ENCODE data around the gene FAM131A. TPM values are rescaled to one million over a fixed set of nuclear protein-coding genes. Genes with fewer than 3 reads are reported as not detected.

Gene FAM131A
- total and polyA plus RNA-seq, 7 donors: 12.6 to 36.7 (median 28.0) TPM

DNA sequence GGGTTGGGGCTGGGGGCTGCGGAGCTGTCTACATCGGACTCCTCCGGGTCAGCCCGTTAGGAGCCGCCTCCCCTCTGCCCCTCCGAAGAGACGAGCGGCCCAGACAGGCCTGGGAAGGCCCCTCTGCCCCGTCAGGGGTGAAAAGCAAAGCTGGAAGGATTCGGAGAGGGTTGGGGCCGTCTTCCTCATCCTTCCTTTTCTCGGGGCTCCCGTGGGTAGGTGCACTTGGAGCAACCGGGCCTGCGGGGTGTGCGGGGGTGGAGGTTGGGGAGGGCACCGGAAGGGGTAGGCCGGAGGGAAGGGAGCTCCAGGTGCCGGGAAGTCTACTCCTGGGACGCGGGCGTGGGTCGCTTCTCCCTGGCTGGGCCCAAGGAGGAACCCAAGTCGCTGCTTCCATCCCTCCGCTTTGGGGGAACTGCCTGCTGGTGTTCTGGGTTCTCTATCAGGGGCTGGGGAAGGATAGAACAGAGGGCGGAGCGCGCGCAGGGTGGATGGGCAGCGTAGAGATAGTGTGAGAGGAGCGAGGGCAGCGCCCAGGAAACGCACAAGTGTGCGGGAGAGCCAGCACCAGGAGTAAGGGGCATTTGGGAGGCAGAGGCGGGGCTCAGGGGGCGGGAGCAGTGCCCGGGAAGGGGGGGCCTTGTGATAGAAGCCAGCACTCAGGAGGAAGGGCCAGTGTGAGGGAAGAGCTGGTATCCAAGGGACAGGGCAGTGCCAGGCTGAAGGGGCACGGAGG is 24.7 kb downstream of the FAM131A start:
- TF ChIP-seq POLR2A (IDR thresholded peaks at IDR 0.05) (peak; percentile 43 to 68), EP300 (IDR thresholded peaks at IDR 0.05) (no peak), POLR2AphosphoS5 (IDR thresholded peaks at IDR 0.05) (peak; percentile 52 to 74 (median 62))
- TF ChIP-seq, protein P1, sequence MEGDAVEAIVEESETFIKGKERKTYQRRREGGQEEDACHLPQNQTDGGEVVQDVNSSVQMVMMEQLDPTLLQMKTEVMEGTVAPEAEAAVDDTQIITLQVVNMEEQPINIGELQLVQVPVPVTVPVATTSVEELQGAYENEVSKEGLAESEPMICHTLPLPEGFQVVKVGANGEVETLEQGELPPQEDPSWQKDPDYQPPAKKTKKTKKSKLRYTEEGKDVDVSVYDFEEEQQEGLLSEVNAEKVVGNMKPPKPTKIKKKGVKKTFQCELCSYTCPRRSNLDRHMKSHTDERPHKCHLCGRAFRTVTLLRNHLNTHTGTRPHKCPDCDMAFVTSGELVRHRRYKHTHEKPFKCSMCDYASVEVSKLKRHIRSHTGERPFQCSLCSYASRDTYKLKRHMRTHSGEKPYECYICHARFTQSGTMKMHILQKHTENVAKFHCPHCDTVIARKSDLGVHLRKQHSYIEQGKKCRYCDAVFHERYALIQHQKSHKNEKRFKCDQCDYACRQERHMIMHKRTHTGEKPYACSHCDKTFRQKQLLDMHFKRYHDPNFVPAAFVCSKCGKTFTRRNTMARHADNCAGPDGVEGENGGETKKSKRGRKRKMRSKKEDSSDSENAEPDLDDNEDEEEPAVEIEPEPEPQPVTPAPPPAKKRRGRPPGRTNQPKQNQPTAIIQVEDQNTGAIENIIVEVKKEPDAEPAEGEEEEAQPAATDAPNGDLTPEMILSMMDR (IDR thresholded peaks at IDR 0.05): no peak
- H3K4me1 ChIP-seq: peaks cover 0 to 37% (median 34%) of the 10 kb centered on the region in 4 donors
- intact Hi-C loops (cut with DNase I): loop anchor here (2.0 to 10.0 kb wide), 4 partner anchors 23 to 413 kb away; partner anchors contain the start of genes EIF4G1 and PSMD2
- H3K9me3 ChIP-seq: no peaks in the 10 kb centered on the region
- peak; percentile 89 for DNase-seq
- H3K36me3 ChIP-seq: peaks cover 0 to 31% (median 7%) of the 10 kb centered on the region in 4 donors
- no peaks in the 10 kb centered on the region for H3K27me3 ChIP-seq
- WGBS, 2 donors: 0% methylated on average over 38 of the region's 38 CpGs
- H3K4me3 ChIP-seq: peak overlapping the region; percentile 63 to 94 (median 86)
- peak overlapping the region; percentile 93 to 99 (median 98) for H3K27ac ChIP-seq

DNA sequence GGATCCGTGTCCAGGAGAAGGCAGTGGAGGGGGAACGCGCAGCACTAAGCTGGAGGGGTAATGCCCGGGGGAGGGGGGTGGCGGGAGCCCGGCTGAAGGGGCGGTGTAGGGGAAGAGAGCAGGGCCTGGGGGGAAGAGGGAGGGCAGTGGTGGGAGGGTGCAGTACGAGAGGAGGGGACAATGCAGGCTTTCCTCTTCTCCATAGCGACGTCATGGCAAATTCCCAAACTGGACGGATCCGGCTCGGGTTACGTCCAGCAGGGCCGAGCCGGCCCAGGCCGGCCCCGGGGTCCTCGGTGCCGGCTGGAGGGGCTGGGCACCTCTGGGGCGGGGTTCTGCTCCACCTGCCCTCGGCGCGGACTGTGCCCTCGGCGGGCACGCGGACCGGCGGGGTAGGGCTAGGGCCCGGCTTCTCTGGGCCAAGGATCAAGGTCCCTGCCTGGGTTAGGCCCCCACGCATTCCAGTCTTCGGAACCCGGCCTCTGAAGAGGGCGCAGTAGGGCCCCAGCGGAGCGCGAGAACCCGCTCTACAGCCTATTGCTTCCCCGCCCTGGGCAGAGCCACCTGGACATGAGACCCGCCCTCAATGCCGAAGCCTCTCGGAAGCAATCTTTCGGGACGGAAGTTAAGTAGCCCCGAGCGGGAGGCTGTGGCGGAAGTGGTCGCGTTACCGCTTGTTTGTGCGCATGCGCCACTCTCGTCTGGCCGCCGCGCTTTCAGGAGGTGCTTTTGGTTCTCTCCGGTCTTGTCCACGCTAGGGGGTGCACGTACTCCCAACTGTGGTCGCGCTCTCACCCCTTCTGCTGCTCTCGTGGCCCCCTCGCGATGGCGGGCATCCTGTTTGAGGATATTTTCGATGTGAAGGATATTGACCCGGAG is 25.5 kb downstream of the FAM131A start:
- H3K36me3 ChIP-seq: peaks cover 0 to 29% (median 6%) of the 10 kb centered on the region in 4 donors
- H3K4me1 ChIP-seq: peaks cover 0 to 37% (median 34%) of the 10 kb centered on the region in 4 donors
- 0% methylated on average over 68 of the region's 68 CpGs for WGBS, 2 donors
- no peaks in the 10 kb centered on the region for H3K9me3 ChIP-seq
- TF ChIP-seq, protein P1 (IDR thresholded peaks at IDR 0.05): peak; percentile 33 to 50 (median 44)
- TF ChIP-seq EP300 (IDR thresholded peaks at IDR 0.05): no peak
- peak; percentile 46 to 69 for TF ChIP-seq POLR2A (IDR thresholded peaks at IDR 0.05)
- peak; percentile 72 to 84 (median 78) for TF ChIP-seq POLR2AphosphoS5 (IDR thresholded peaks at IDR 0.05)
- no peaks in the 10 kb centered on the region for H3K27me3 ChIP-seq
- H3K4me3 ChIP-seq: peak overlapping the region; percentile 63 to 94 (median 86)
- intact Hi-C loops (cut with DNase I): loop anchor here (2.0 to 10.0 kb wide), 4 partner anchors 24 to 412 kb away; partner anchors contain the start of genes EIF4G1 and PSMD2
- peak overlapping the region; percentile 93 to 99 (median 98) for H3K27ac ChIP-seq
- peak; percentile 98 for DNase-seq

DNA sequence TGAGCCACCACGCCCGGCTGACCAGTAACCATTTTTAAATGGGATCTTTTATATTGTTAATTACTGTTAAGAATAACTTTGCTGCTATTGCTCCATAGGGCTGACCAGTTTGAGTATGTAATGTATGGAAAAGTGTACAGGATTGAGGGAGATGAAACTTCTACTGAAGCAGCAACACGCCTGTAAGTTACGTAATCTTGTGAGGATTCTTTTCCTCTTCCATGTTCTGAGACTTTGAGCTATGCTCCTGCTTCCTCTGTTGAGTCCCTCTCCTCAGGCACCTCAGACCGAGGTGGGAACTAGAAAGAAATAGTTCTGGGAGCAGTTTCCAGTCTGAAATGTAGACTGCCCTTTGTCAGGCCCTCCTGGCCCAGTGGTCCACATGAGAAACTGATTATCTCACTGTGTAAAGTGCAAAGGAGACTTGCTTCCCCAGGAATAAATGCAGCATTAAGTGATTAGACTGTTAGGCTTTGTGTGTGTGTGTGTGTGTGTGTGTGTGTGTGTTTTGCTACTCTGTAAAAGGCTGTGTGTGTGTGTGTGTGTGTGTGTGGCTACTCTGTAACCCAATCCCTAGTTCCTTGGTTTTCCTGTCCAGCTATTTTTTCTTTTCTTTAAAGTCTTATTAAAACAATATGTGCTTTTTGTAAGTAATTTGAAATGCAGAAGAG is 29.4 kb downstream of the FAM131A start:
- Histone ChIP-seq H3K4me3 (no peak overlapping the region), H3K27me3 (no peaks in the 10 kb centered on the region), H3K36me3 (peaks cover 0 to 45% (median 9%) of the 10 kb centered on the region in 4 donors), H3K9me3 (no peaks in the 10 kb centered on the region), H3K4me1 (peaks cover 0 to 30% (median 16%) of the 10 kb centered on the region in 4 donors), H3K27ac (no peak overlapping the region)
- TF ChIP-seq POLR2A (IDR thresholded peaks at IDR 0.05) (no peak), POLR2AphosphoS5 (IDR thresholded peaks at IDR 0.05) (no peak), EP300 (IDR thresholded peaks at IDR 0.05) (no peak)
- TF ChIP-seq, protein P1 (IDR thresholded peaks at IDR 0.05): no peak
- intact Hi-C loops (cut with DNase I): loop anchor here (10.0 kb wide), 1 partner anchor 408 kb away; no protein-coding TSS in a partner anchor
- no peak for DNase-seq
- WGBS, 2 donors: 82 to 94% methylated on average over 5 of the region's 5 CpGs

DNA sequence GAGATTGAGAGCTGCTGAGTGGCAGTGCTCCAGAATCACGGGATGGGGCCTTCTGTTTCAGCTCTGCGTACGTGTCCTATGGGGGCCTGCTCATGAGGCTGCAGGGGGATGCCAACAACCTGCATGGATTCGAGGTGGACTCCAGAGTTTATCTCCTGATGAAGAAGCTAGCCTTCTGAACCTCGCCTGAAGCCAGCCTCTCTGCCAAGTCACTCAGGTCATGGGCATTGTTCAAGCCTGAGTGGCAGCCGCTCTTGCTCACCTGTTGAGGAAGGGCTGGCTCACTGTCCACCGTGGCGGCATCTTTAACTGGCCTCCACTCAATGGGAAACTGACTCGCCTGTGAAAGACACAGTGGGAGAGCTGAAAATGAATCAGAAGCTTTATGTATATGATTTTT is 30.7 kb downstream of the FAM131A start:
- WGBS, 2 donors: 86 to 92% methylated on average over 9 of the region's 9 CpGs
- no peak for TF ChIP-seq POLR2AphosphoS5 (IDR thresholded peaks at IDR 0.05)
- TF ChIP-seq, protein P1 (IDR thresholded peaks at IDR 0.05): no peak
- TF ChIP-seq POLR2A (IDR thresholded peaks at IDR 0.05): no peak
- TF ChIP-seq EP300 (IDR thresholded peaks at IDR 0.05): no peak
- DNase-seq: peak; percentile 64
- H3K9me3 ChIP-seq: no peaks in the 10 kb centered on the region
- H3K4me3 ChIP-seq: no peak overlapping the region
- H3K27me3 ChIP-seq: no peaks in the 10 kb centered on the region
- H3K4me1 ChIP-seq: peaks cover 0 to 22% (median 16%) of the 10 kb centered on the region in 4 donors
- H3K36me3 ChIP-seq: peaks cover 0 to 45% (median 9%) of the 10 kb centered on the region in 4 donors
- no peak overlapping the region for H3K27ac ChIP-seq
- intact Hi-C loops (cut with DNase I): loop anchor here (10.0 kb wide), 1 partner anchor 407 kb away; no protein-coding TSS in a partner anchor
